Left renal pelvis (tissue), 4 donors: Measurements from ENCODE around the gene LDHB. TPM values are rescaled to one million over a fixed set of nuclear protein-coding genes. Genes with fewer than 3 reads are reported as not detected.
"Not testable (repeated sequence)": the region's sequence is repeated elsewhere in the genome, so short reads cannot be mapped to it uniquely, and the experiment has no call there.

Source experiments
- DNase-seq, 4 donors: peaks; one replicate each; pipeline ENCODE4 v3.0.0-alpha.2; 2013; ENCODE audit warnings: low read depth in 4 of 4, low spot score in 3 of 4
- polyA plus RNA-seq, 4 donors: library from polyadenylated mRNA; unstranded; fragments of 120-200 nt; gene quantifications; one replicate each; pipeline ENCODE4 v1.2.1, GENCODE V29; 2013; ENCODE audit not compliant: insufficient read length in 4 of 4

LDHB gene
- polyA plus RNA-seq, 4 donors = 509 to 1,655 (median 1,413) TPM

- DNase-seq = no peak
These were observed 4.6 kb upstream of the LDHB start for GRCh38 chr12:21662122-21662792.

- not testable (repeated sequence) for DNase-seq
These were observed 3.9 kb upstream of the LDHB start for GRCh38 chr12:21661396-21662093.

DNA sequence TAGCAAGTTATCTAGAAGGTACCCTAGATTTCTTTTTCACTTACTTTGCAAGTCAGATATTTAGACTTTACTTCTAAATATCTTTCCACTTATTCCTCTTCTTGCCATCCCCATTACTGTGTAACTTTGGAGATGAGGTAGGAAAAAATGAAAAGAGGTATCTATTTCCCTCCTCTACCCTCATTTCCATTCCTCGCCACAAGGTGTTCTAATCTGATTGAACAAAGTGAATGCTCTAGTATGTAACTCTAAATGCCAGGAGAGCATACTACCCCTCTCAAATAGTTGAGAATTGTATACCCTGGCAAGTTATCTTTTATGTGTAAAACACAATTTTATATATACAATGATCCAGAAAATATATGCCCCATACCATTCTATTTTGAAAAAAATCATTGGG is 1.7 kb upstream of the LDHB start:
- DNase-seq = no peak

- peak; percentile 39 to 59 (median 44) for DNase-seq
These were observed 727 bp downstream of the LDHB start for GRCh38 chr12:21656905-21657325.

GRCh38 chr12:21655591-21655990 is 2.1 kb downstream of the LDHB start:
- no peak for DNase-seq

DNA sequence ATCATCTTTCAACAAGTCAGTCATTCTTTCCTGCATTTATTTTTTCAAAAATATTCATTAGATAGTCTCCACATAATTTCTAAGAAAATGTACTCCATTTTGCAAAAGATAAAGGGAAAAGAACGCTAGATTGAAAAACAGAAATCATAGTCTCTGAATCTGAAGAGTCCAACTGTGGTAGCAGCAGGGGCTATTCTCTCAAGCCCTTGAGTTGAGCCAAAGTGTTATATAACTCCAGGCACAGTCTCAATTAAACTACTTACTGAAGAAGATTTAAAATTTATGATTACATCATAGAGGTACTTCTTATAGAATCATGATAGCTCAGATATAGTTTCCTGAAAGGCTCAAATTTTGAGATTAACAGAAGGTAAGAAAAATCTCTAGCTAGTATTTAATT is 5.8 kb downstream of the LDHB start:
- no peak for DNase-seq

- DNase-seq = no peak
These were observed 6.6 kb downstream of the LDHB start for GRCh38 chr12:21650997-21651396.

- no peak for DNase-seq
These were observed 8.6 kb downstream of the LDHB start for GRCh38 chr12:21649034-21649433.

- DNase-seq = no peak
These were observed 9.3 kb downstream of the LDHB start for GRCh38 chr12:21648378-21648777.

DNA sequence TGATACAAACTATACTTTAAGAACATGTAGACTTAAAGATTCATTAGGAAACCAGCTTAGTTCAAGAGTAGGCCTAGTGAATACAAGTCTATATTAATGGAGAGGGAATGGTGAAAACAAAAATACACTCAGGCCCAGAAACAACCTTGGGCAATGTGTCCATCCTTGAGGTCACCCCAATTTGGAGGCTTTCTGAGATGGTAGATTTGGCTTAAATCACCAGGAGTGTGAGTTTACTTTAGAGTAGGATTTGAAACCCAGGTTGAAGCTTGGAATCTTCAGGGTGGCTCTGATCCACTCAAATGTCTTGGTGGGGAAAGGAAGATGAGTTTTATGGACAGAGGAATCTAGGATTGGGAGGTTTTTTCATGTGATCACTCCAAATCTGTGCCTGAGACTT is 10.5 kb downstream of the LDHB start:
- no peak for DNase-seq

DNA sequence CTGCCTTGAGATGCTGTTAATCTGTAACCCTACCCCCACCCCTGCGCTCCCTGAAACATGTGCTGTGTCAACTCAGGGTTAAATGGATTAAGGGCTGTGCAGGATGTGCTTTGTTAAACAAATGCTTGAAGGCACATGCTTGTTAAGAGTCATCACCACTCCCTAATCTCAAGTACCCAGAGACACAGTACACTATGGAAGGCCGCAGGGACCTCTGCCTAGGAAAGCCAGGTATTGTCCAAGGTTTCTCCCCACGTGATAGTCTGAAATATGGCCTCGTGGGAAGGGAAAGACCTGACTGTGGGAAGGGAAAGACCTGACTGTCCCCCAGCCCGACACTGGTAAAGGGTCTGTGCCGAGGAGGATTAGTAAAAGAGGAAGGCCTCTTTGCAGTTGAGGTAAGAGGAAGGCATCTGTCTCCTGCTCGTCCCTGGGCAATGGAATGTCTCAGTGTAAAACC is 12.6 kb downstream of the LDHB start:
- DNase-seq = not testable (repeated sequence)

DNA sequence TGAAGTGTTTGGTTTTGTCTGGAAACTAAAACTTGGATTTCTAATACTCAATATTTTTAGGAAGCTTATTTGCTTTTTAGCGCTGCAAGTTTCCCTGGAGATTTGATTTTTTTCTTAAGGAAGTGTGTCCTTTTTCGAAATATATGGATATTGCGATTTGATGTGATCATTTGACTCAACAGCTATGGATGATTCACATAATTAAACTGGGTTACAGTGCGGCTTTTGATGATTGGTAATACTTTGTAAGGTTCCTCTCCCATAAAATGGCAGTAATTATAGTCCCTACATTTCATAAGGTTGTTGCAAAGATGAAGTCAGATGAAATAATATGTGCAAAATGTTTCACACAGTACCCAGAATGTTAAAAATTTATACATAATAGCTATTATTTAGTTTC is 13.1 kb downstream of the LDHB start:
- DNase-seq = no peak

GRCh38 chr12:21643758-21644157 is 13.9 kb downstream of the LDHB start:
- no peak for DNase-seq

GRCh38 chr12:21642707-21643389 is 14.8 kb downstream of the LDHB start:
- no peak for DNase-seq

DNA sequence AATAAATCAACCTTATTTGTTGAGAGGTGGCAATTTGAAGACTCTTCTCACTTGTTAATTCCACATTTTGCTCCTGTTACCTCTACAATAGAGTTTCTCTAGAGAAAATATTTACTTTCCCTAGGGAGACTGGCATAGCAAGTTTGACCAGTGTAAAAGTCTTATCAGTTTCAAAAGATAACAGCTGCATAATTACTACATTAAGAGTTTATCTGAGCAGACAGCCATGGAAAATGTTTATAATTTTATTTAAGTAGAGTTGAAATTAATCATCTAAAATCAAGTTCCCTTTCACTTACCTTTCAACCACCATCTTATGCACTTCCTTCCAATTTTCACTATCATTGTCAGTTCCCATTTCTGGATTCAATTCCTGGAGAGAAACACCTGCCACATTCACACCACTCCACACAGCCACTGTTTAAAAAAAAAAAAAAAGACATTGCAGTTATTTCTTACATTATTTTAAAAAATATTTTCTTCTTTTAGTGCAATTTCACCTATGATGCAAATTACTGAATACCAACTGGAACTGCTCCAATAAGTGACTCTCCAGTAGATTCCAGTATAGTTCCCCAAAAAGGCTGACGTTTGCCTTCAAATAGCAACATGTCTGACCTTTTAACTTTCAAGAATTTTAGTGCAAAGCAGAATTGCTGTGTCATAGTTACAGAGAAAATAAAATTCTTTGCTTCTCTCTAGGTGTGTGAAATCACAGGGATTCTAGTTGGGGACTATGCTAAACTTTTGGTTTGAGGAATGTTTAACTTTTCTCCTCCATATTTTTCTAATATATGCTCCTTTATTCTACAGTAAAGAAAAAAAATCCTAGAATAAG is 19.4 kb downstream of the LDHB start:
- no peak for DNase-seq

DNA sequence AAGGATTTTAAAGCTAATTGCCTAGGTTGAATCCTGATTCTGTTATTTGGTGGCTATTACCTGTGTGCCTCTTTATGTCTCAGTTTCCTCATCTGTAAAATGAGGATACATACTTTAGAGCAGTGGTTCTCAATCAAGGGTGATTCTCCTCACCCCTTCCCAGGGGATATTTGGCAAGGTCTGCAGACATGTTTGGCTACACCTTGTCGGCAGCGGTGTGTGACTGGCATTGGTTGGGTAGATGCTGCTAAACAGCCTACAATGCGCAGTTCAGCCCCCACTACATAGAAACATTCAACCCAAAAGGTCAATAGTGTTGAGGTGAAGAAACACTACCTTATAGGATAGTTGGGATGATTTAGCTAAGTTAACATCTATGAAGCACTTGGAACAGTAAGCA is 23.4 kb downstream of the LDHB start:
- no peak for DNase-seq

GRCh38 chr12:21631367-21631766 is 26.3 kb downstream of the LDHB start:
- DNase-seq = no peak

GRCh38 chr12:21627924-21628323 is 29.7 kb downstream of the LDHB start:
- no peak for DNase-seq

- DNase-seq = no peak
These were observed 39.1 kb downstream of the LDHB start for GRCh38 chr12:21618566-21618965.

GRCh38 chr12:21617030-21617429 is 40.6 kb downstream of the LDHB start:
- no peak for DNase-seq

GRCh38 chr12:21615431-21615830 is 42.2 kb downstream of the LDHB start:
- DNase-seq = no peak
